C4-2B (cell line): Measurements from ENCODE around the gene MRPL3.

Experiments used
- ZFX ChIP-seq: fragments of 450-650 bp; IDR thresholded peaks from 2 replicates; pipeline ENCODE4 v1.6.1; 2017
- TF ChIP-seq, protein P1 (sequence below): fragments of 450-650 bp; conservative IDR thresholded peaks from 2 replicates; pipeline ENCODE4 v1.5.1; 2017; ENCODE audit warnings: mild to moderate bottlenecking

DNA sequence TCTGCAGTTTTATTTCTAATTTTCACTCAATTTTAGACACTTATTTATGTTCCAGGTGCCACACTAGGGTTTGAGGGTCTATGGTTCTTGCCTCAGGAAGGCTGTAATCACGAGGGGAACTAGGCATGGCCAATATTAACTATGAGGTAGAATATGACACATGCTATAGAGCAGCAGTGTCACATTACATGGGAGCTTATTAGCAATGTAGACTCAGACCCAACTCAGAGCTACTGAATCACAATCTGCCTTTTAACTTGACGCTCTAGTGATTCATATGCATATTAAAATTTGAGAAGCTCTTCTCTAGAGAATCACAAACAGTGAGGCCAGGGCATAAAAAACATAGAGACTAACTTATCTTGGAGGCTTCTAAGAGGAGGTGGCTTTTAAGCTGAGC, 32.8 kb upstream of the MRPL3 start:
- TF ChIP-seq, protein P1, sequence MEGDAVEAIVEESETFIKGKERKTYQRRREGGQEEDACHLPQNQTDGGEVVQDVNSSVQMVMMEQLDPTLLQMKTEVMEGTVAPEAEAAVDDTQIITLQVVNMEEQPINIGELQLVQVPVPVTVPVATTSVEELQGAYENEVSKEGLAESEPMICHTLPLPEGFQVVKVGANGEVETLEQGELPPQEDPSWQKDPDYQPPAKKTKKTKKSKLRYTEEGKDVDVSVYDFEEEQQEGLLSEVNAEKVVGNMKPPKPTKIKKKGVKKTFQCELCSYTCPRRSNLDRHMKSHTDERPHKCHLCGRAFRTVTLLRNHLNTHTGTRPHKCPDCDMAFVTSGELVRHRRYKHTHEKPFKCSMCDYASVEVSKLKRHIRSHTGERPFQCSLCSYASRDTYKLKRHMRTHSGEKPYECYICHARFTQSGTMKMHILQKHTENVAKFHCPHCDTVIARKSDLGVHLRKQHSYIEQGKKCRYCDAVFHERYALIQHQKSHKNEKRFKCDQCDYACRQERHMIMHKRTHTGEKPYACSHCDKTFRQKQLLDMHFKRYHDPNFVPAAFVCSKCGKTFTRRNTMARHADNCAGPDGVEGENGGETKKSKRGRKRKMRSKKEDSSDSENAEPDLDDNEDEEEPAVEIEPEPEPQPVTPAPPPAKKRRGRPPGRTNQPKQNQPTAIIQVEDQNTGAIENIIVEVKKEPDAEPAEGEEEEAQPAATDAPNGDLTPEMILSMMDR, result no peak
- no peak for TF ChIP-seq ZFX
